DMS53 treated with DMSO at 0.1 percent for 48 hours (cell line): ENCODE data around the gene CELSR3.

Experiments used
- DNase-seq: peaks from one replicate; lab custom pipeline; 2025; ENCODE audit not compliant: unreplicated experiment; lab: John Stamatoyannopoulos, UW

Gene CELSR3

DNA sequence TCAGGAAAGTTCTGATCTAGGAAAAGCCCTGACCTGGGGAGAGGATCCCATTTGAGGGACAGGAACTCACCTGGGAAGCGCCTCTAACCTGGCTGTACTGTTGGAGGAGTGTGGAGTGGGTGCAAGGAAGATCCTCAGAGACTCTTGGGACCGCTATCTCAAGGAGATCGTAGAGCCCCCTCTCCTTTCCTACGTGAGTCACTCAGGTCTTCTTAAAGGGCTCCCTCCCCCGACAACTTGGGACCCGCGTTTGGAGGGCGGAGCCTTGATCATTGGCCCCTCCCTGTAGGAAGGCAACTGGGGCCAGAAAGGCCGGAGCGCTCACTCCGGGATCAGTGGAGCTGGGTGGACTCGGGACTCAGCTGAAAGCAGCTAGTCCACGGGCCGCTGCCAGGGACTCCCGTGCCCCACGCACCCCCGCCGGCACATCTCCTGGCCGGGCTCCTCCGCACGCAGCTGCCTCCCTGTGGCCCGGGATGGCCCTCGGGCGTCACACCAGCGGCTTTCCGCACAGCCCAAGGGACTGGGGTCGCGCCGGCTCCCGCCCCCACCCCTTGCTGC lies 27.9 kb downstream of the CELSR3 start:
- no peak for DNase-seq

DNA sequence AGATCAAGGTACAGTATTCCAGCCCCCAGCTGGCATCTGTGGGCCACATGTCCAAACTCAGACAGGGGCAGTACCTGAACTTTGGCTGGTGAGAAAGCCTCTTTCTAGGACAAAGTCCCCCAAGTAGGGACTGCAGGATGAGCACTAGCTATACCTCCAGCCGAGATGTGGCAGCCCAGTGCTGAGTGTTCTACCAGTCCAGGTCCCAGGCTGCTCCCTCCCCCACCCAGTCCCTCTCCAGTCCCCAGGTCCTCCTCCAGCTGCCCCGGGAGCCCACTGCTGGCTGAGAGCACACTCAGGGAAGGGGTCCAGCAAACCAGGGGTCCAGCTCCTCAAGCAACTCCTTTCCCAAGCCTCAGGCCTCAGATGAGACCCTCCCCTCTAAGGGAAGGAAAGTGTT lies 28.9 kb downstream of the CELSR3 start:
- no peak for DNase-seq

DNA sequence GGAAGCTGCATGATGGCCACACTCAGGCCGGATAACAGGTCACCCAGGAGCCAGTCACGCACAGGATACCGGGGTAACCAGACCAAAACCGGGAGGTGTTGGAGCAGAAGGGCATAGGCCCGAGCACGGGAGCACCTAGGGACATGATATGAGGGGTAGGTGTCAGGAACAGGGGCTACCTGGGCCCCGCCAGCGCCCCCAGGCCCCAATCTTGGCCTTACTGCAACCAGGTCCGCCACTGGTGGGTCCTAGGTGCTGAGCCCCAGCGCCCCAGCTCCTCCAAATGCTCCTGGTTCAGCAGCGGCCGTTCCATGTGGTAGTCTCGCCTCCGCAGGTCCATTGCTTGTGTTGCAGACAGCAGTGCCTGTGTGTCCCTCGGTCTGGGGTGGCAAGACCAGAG lies 29.4 kb downstream of the CELSR3 start:
- no peak for DNase-seq

DNA sequence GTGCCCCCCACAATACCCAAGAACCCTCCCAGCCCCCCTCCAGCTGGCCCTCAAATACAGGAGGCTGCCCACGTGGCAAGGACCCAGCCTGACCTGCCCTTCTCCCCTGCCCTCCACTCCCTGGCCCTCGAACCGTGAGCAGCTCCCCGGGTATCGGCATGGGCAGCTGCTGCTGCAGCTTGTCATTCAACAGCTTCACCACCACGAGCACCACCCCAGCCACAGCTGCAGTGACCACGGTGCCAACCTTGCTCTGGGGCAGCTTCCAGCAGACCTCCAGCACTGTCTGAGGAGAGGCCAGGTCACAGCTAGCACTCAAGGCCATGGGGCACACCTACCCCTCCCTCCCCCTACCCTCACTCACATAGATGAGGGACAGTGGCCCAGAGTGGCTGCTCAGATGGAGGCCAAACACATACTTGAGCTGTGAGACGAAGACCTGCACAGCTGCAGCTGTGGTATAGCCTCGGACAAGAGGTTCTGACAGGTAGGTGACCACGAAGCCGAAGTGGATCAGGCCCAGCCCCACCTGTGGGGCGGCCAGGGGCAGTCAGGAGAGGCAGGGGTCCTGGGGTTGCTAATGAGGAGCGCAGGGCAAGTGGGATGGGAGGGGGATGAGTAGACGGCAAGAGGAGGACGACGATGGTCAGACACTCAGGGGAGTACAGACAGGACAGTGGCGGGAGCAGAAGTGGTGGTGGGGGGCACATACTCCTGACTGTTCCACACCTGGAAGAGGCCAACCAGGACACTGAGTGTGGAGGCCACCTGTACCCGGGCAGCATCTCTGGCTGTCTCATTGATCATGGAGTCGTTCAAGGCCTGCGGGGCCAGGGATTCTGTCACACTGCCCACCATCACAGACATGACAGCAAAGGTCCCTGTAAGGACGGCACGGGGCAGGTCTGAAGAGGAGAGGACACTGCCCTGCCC lies 30.9 kb downstream of the CELSR3 start:
- DNase-seq = no peak

DNA sequence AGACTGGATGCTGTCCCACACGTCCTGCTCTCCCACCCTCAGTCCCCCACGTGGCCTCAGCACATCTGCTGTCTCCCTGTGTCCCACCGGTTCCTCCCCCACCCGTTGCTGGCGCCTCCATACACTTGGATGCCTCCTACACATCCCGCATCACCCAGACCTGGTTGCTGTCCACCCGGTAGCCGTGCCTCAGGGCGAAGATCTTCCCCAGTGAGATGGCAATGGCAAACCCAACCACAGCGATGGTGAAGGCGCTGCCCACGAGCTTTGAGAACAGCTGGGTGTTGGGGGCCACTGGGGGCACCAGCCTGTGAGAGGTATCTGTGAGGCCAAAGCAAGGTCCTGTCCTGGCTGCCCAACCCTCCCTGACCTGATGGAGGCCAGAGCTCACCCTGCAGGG lies 31.9 kb downstream of the CELSR3 start:
- DNase-seq = no peak

DNA sequence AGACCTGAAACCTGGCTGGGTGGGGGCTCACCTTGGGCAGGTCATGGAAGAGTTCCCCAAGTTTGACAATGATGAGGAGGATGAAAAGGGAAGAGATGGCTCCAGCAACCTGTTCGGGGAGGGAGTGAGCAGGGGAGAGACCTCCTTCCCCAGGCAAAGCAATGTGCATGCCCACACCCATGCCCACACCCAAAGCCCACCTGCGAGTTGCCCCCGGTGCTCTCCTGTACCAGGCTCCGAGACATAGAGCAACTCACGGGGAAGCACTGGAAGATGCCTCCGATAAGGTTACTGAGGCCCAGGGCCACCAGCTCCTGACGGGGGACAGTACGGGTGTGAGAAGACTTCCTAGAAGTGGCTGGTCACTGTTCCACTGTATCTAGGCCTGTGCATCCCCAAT lies 32.3 kb downstream of the CELSR3 start:
- DNase-seq = no peak

DNA sequence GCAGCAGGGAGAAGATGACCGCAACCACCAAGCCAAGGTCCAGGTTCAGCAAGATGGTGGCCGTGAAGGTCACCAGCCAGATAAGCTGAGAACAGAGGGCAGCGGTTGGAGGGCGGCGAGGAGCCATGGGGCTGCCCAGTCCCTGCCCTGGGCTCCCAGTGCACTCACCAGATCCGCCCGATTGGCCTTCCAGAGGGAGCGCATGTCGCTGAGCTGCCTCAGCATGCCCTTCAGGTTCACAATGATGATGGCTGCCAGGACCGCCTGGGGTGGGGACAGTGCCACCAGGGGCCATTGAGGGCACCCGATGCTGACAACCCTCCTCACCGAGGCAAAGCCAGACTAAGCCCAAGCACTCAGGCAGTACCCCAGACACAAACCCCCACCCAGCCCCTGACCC lies 32.8 kb downstream of the CELSR3 start:
- DNase-seq = no peak

DNA sequence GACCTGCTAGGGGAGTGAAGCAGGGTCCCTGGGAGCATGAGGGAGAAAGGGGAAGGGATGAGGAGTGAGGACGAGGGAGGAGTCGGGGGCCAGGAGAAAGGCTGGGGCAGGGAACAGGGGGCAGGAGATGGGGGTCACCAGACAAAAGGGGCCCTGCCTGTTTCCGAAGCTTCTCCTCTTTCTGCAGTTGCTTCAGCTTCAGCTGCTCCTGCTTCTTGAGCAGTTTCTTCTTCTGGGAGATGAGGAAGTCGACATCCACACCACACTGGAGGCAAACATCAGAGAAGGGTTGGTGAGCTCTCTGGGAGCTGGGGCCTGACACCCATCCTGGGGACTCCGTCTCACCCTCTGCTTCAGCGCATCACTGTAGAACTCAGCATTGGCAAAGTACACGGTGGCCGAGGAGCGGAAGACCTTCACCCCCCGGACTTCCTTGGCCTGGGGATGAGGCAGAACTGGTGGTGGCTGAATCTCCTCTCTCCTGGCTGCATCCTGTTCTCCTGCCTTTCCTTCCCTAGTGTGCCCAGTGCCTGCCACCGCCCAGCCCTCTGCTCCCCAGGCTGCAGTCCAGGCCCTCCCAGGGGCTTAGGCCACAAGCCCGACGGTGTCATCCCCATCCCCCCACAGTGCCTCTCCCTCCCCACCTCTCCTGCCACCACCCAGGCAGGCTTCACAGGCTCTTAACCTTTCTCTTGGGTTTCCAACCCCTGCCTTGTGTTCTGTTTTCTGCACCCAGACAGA lies 34.2 kb downstream of the CELSR3 start:
- DNase-seq = no peak

DNA sequence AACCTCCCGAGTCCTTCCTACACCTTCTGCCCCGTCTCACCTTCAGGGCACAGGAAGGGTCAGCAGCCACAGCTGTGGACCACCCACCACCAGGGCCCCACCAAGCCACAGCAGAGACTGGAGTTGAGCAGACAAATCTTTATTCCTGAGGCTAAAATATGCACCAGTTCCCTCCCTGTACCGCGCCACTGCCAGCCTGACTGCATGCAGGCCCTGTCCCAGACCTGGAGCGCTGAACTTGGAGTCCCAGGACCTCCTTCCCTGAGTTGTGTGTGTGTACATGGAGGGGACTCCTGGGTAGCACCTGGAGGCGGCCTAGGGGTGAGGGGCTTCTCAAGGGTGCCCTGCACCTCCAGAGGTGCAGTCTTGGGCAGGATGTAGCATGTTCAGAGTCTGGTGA lies 37.1 kb downstream of the CELSR3 start:
- no peak for DNase-seq

DNA sequence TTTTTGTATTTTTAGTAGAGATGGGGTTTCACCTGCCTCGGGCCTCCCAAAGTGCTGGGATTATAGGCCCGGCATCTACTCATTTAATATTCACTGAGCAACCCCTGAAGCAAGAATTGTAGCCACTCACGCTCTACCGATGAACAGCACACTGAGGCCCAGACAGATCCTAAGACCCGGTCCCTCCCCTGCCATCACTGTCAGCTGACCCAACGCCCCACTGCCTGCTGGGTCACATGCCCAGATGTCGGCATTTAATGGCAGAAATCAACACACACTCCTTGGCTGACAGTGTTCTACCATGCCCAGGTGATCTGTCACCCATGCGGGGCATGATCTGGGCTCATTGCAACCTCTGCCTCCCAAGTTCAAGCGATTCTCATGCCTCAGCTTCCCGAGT lies 37.9 kb downstream of the CELSR3 start:
- DNase-seq = no peak

DNA sequence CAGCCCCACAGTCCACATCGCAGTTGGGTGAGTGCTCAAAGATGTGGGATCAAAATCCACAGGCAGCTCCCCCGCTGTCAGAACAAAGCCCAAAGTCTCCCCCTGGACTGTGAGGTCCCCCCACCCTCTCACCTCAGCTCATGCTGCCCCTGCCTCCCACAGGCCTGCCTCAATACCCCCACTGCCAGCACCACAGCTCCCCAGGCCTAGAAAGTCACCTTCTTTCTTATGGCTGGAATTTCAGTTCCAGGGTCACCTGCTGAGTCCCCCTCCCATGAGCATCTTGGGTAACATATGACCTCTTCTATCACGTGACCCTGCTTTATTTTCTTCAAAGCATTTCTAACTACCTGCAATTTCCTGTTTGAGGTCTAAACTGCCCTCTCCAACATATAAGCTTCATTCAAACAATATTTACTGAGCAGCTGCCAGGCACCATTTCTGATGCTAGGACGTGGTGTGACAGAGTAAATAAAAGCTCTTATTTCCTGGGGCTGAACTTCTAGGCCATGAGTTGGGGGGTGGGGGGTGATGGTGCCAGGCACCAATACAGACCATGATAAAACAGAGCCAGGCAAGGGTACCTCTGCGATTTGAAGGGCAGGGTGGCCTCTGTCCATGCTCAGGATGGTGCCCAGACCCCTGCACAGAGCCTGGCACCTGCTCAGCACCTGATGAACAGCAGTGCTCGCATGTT lies 38.7 kb downstream of the CELSR3 start:
- peak; percentile 54 for DNase-seq

DNA sequence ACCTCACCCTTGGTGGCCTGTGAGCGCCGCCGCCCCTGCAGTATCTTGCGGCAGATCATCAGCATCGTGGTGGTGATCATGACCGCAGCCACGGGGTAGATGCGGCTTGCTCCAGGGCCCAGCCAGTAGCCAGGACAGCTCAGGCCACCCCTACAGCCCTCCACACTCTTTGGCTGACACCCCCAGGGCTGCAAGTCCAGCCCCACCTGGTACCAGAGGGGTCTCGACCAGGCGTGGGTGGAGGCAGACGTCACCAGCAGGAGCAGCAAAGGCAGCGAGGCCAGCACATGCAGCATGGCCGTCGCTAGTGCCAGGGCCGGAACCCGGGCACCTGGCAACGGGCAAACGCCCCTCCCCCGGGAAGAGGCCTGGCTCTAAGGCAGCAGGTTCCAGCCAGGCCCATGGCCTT lies 41.2 kb downstream of the CELSR3 start, which contains the start of gene TMEM89:
Gene TMEM89 (minus strand): TSS at position 309 of the 409 bp plus-strand sequence. CDS start 13 bp downstream, at position 296.
- DNase-seq = no peak

DNA sequence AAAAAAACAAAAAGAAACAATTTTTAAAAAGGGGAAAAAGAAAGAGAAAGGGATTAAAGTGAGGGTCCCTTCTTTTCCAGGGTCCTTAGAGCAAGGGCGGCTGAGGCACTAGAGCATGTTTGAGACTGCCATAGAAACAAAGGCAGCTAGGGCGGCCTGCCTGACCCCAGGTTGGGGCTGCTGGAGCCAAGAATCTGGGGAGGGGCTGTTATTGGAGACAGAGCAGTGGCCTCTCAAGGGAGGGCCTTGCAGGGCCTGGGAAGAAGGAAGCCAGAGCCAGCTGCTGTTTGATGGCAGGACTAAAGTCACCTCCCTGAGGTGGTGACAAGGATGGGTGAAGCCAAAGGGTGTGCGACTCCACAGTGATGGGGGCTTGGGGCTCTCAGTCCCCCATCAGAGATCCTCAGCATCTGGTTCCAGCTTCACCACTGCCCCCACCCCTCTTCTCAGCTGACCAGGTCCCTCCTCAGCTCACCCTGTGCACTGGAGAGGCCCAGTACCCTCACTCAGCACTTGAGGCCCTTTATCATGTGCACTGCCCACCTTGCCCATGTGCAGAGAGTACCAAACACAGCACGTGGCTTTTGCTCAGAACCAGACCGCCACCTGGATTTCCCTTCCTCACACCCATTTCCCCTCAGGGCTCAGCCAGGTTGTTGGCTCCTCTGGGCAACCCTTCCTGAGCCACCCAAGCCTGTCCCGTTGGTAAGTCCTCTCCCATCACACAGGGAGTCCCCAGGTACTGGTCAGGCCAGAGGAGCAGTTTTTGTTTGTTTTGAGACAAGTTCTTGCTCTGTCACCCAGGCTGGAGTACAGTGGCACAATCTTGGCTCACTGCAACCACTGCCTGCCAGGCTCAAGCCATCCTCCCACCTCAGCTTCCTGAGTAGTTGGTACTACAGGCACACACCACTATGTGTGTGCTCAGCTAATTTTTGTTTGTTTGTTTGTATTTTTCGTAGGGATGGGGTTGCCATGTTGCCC lies 42.9 kb downstream of the CELSR3 start:
- no peak for DNase-seq

DNA sequence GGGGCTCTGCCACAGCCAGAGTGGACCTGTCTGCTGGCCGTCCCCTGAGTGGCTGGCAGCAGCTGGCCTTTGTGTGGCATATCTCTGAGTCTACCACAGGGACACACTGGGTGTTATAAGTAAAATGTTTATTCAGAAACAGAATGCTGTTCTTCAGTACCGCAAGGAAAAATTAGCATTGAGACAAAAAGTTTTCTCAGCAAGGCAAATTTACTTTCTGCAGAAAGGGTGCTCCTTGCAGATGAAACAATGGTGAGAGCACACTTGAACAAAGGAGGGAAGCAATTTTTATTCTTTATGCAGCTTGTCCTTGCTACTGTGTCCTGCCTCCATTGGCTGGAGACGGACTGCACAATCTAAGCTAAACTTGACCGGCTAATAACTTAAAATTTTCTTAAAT lies 45.1 kb downstream of the CELSR3 start:
- no peak for DNase-seq

DNA sequence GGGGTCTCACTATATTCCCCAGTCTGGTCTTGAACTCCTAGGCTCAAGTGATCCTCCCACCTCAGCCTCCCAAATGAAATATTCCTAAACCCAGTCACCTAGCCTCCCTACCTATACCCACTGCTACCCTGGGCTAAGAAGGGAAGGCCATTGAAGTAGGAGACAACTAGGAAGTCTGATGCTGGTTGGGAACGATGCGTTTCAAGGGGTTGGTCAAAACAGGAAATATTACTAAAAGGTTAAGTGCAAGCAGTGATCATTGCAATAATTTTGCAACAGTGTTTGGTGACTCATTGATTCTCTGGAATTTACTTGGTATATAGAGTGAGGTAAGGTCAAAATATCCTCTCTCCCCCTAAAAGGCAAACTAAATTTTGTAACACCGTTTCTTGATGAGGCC lies 48.6 kb downstream of the CELSR3 start:
- DNase-seq = no peak

DNA sequence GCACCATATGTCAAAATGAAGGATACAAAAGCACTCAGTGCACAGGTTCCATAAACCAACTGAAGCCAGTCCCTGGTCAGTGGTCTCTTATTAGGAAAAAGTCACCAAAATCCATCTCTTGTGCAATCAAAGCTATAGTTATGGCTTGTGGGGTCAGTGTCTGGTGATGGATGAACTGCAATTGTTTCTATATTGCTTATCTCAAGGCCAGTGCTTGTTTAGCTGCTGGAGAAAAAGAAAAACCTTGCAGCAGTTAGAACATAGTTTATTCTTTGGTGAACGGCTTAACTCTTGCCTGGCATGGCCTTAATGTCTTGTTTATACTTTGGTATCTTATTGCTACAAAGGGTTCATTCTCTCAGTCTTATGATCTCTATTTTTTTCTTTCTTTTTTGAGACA lies 50.4 kb downstream of the CELSR3 start:
- no peak for DNase-seq

DNA sequence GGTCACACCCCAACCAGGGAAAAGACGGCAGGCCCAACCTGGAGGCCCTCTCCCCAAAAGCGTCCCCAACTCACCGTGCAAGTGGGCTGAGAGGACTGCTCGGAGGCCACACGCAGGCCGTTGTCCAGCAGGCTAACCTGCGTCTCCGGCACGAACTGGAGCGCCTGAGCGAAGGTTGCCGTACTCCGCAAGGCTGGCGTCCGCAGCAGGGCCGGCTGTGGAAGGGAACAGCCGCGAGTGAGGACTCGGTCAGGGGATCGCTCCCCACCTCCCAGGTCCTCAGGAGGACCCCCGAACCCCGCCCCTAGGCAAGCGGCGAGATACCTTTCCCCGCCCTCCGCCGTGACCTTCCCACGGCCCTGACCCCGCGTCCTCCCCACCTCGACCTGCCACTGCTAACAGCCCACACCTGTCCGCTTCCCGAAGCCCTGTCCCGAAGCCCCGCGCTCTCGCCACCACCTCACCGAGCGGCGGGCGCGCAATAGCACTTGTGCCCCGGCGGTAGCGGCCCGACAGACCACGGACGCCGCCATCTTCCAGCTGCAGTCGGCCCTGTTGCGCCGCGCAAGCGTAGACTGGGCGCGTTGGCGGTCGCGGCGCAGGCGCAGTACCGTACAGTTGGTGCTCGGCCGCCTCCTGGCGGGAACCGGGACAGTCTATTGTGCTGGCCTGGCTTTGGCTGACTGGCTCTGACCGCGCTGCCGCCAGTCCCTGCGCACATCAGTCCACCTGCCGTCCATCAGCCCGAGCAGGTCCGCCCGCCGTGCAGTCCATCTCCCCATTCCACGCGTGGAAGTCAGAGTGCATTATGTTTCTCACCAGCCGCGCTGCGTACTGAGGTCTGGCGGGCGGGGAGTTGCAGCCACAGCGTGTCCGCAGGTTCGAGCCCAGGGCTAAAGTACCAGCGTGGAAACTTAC lies 53.3 kb downstream of the CELSR3 start, which contains the start of gene UQCRC1:
Gene UQCRC1 (minus strand): TSS at position 559 of the 918 bp plus-strand sequence. CDS start 26 bp downstream, at position 533.
- peak; percentile 34 for DNase-seq

DNA sequence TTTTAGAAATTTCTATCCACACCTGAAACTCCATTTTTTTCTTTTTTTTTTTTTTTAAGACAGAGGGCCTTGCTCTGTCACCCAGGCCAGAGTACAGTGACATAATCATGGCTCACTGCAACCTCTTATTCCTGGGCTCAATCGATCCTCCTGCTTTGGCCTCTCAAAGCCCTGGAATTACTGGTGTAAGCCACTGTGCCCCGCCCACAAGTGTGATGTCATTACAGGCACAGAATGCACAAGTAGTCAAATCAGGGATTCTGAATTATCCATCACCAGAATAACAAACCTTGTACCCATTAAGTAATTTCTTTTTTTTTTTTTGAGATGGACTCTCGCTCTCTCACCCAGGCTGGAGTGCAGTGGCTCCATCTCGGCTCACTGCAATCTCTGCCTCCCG lies 55.2 kb downstream of the CELSR3 start:
- DNase-seq = no peak

DNA sequence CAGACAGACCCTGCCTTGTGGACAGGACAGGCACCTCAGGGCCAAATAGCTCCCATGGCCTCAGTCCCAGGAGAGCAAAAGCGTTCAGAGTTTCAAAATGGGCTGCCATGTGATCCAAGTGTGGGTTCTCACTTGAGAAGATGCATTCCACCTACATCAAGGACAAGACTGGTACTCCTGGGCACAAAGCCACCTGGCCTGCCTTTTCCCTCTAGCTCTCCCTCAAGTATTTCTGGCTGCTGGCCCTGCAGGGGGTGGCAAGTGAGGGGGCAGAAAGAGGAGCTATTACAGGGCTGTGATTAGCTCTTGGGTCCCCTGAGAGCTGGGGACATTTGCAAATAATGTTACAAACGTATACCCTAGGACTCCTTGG lies 61.1 kb downstream of the CELSR3 start:
- DNase-seq = no peak
